B cell (primary cell): ENCODE results near the gene FSTL5.

Source experiments
- CTCF ChIP-seq: fragments of 200-600 bp; IDR thresholded peaks from one replicate; pipeline ENCODE4 v1.8.0; 2022; ENCODE audit warnings: antibody characterized with exemption, mild to moderate bottlenecking
- EZH2 ChIP-seq: IDR thresholded peaks from 2 replicates; pipeline ENCODE4 v1.6.1; 2012; ENCODE audit warnings: borderline replicate concordance, low read depth, mild to moderate bottlenecking, moderate library complexity, low read length; ENCODE audit not compliant: insufficient read depth, poor library complexity, severe bottlenecking

GRCh38 chr4:161792991-161793390 is 370.8 kb downstream of the FSTL5 start:
- no peak for TF ChIP-seq CTCF
- no peak for TF ChIP-seq EZH2
